ENCODE measurements around the gene TST. TPM values are rescaled to one million over a fixed set of nuclear protein-coding genes. Genes with fewer than 3 reads are reported as not detected.

TST gene
- total and polyA plus RNA-seq, 7 donors: 18.4 to 46.9 (median 24.1) TPM

DNA sequence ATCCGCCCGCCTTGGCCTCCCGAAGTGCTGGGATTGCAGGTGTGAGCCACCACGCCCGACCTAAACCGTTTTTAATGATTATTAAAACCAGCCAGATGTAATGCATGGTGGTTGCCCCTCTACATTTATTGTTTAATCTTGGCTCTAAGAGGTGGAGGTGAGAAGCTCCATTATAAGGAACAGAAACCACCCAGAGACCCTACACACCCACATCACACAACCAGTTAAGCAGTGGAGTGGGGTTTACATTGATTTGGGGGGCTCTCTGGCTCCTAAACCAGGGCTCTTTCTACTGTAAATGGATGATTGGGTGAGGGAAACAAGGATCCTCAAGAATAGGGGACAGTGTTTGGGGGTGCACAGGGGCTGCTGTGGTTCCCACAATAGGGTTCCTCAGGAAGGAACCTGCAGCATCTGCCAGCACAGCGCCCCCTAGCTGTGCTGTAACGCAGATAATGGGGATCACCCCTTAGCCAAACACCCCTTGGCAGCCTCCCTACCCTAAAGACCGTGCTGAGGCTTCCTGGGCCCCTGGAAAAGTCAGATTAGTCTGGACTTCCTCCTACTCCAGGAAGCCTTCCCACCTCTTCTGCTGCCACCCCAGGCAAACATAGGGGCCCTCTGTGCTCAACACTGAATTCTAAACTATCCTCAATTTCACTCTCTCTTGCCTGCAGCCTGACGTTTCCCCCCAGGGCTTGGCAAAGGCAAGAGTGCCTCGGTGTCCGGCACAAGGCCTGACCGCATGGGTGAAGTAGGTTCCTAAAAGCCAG lies 2.6 kb upstream of the TST start:
- intact Hi-C loops (cut with DNase I): no loop called here

DNA sequence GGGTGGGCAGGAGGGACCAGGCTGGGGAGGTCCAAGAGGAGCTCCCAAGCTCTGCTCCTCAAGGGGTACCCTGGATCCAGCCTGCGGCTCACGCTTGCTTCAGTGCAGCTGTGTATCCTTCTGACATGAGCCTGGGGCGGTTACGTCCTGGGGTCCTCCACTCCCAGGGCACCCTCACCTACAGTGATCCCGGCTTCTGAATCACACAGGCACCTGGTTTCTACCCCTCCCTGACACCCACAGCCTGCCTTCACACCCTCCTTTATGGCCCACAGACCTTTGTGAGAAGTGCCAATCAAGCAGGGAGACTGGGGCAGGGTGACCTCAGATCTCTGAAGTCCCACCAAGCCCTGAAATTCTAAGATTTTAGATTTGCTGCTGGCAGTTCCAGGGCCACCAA lies 1.8 kb upstream of the TST start:
- H3K9me3 ChIP-seq: no peaks in the 10 kb centered on the region
- TF ChIP-seq, protein P1, sequence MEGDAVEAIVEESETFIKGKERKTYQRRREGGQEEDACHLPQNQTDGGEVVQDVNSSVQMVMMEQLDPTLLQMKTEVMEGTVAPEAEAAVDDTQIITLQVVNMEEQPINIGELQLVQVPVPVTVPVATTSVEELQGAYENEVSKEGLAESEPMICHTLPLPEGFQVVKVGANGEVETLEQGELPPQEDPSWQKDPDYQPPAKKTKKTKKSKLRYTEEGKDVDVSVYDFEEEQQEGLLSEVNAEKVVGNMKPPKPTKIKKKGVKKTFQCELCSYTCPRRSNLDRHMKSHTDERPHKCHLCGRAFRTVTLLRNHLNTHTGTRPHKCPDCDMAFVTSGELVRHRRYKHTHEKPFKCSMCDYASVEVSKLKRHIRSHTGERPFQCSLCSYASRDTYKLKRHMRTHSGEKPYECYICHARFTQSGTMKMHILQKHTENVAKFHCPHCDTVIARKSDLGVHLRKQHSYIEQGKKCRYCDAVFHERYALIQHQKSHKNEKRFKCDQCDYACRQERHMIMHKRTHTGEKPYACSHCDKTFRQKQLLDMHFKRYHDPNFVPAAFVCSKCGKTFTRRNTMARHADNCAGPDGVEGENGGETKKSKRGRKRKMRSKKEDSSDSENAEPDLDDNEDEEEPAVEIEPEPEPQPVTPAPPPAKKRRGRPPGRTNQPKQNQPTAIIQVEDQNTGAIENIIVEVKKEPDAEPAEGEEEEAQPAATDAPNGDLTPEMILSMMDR (IDR thresholded peaks at IDR 0.05): no peak
- WGBS, 3 donors: 88 to 98% (median 89%) methylated on average over 5 of the region's 5 CpGs
- DNase-seq (peak in 1 of 2 donors; percentile 16), ATAC-seq (no peak)
- no peaks in the 10 kb centered on the region for H3K27me3 ChIP-seq (ENCODE audit: insufficient read depth in 3 of 3, low read length in 2 of 3)
- peaks cover 0 to 25% of the 10 kb centered on the region in 2 donors for H3K36me3 ChIP-seq (ENCODE audit: insufficient read depth in 1 of 2, low read depth in 1 of 2)
- H3K4me1 ChIP-seq: peaks cover 46% of the 10 kb centered on the region
- intact Hi-C loops (cut with DNase I): no loop called here
- H3K27ac ChIP-seq: no peak overlapping the region
- H3K4me3 ChIP-seq: peak overlapping the region; percentile 92

More for the DNA sequence above, 2.6 kb upstream of the TST start:
- Histone ChIP-seq H3K4me1 (peaks cover 40% of the 10 kb centered on the region), H3K4me3 (no peak overlapping the region), H3K27me3 (ENCODE audit: insufficient read depth in 3 of 3, low read length in 2 of 3) (no peaks in the 10 kb centered on the region), H3K27ac (peak overlapping the region; percentile 5), H3K36me3 (ENCODE audit: insufficient read depth in 1 of 2, low read depth in 1 of 2) (peaks cover 0 to 27% of the 10 kb centered on the region in 2 donors), H3K9me3 (no peaks in the 10 kb centered on the region)
- TF ChIP-seq, protein P1 (IDR thresholded peaks at IDR 0.05): peak; percentile 57
- ATAC-seq (no peak), DNase-seq (peak; percentile 50 to 68)
- 55 to 71% (median 62%) methylated on average over 12 to 13 of the region's 13 CpGs for WGBS, 3 donors

DNA sequence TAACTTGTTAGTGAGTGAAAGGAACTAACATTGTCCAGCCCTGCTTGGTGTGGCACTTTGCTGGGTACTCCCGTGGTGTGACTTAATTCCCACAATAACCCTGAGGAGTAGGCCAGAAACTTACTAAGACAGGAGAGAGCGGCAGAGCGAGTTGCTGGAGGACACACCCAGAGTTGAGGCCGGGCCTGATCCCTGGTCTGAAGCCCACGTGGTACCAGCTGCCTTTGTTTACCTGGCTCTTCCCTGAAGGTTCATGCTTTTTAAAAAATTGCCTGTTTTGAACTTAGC lies 889 bp upstream of the TST start:
- TF ChIP-seq, protein P1 (IDR thresholded peaks at IDR 0.05): no peak
- peaks cover 46% of the 10 kb centered on the region for H3K4me1 ChIP-seq
- DNase-seq: no peak
- H3K36me3 ChIP-seq (ENCODE audit: insufficient read depth in 1 of 2, low read depth in 1 of 2): peaks cover 0 to 17% of the 10 kb centered on the region in 2 donors
- H3K27ac ChIP-seq: peak overlapping the region; percentile 86
- no peaks in the 10 kb centered on the region for H3K27me3 ChIP-seq (ENCODE audit: insufficient read depth in 3 of 3, low read length in 2 of 3)
- WGBS, 3 donors: 0 to 1% (median 0%) methylated on average over 5 of the region's 5 CpGs
- intact Hi-C loops (cut with DNase I): no loop called here
- peak; percentile 15 to 57 (median 50) for ATAC-seq
- H3K9me3 ChIP-seq: no peaks in the 10 kb centered on the region
- peak overlapping the region; percentile 92 for H3K4me3 ChIP-seq

DNA sequence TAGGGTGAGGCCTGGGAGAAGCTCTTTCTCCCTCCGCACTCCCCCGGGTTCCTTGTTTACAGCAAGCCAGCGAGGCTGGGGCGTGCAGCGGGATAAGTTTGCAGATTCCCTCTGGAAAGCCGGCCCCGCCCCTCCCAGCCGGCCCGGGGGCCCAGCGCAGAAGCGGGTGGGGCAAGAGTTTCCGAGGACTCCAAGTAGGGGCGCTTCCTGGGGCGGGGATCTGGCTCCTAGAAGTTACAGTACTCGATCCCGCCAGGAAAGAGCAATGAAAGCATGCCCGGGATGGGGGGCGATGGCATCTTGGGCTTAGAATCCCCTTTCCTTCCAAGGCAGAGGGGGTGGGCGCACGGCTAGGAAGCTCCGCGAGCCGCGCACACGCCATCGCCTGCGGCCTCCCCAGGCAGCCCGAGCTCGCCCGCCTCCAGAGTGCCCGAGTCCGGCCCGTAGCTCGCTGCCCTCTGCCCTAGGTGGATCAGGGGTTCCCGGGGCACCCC lies 385 bp downstream of the TST start:
- Histone ChIP-seq H3K4me3 (peak overlapping the region; percentile 92), H3K4me1 (peaks cover 46% of the 10 kb centered on the region), H3K27me3 (ENCODE audit: insufficient read depth in 3 of 3, low read length in 2 of 3) (no peaks in the 10 kb centered on the region), H3K27ac (peak overlapping the region; percentile 86), H3K9me3 (no peaks in the 10 kb centered on the region), H3K36me3 (ENCODE audit: insufficient read depth in 1 of 2, low read depth in 1 of 2) (peaks cover 0 to 8% of the 10 kb centered on the region in 2 donors)
- 0 to 1% (median 1%) methylated on average over 20 to 35 of the region's 35 CpGs for WGBS, 3 donors
- ATAC-seq (peak; percentile 9 to 56 (median 25)), DNase-seq (peak; percentile 72 to 83)
- intact Hi-C loops (cut with DNase I): loop anchor here in 1 of 2 donors (10.0 kb wide), 1 partner anchor 474 kb away; no protein-coding TSS in a partner anchor
- TF ChIP-seq, protein P1 (IDR thresholded peaks at IDR 0.05): no peak

All from psoas muscle (tissue), 8 donors.